ENCODE results near the gene CCL7.

The CCL7 gene

DNA sequence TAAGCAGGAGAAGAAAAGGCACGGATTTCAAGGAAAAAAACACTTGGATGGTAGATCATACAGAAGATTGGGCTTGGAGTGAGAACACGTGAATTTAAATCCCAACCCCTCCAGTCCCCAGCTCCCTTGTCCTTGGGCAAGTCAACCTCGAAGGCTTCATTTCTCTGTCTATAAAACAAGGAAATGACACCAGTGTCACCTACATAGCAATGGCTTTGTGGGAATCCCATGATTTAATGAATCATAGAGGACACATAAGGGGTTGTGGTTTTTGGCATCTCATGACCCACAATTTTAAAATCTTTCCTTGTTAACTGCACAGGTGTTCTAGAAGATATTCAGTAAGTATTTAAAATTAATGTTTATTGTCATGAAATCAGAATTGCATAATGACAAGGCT, 23.1 kb upstream of the CCL7 start:
- DNase-seq (ENCODE audit: low spot score) = no peak

DNA sequence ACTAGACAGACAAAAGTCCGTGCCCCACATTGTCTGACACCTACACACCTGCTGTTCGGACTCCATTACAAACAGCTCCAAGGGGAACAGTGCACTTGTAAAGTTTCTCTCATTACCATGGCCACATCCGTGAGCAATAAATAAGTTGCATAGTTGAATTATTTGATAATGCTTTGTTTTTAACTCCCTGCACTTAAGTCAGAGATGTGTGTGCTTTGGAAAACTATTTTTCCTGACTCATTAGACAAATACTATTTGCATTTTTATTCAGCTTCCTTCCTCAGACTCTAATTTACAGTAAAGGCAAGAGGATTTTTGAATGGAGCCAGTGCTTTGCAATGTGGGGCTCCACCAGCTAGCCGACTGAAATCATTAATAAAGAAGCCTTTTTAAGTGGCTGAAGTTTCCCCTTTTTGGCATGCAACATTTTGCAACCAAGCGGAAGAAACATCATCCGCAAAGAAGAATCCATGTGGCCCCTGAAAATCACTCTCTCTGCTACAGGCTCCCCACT, 21.5 kb upstream of the CCL7 start:
- DNase-seq (ENCODE audit: low spot score) = no peak

DNA sequence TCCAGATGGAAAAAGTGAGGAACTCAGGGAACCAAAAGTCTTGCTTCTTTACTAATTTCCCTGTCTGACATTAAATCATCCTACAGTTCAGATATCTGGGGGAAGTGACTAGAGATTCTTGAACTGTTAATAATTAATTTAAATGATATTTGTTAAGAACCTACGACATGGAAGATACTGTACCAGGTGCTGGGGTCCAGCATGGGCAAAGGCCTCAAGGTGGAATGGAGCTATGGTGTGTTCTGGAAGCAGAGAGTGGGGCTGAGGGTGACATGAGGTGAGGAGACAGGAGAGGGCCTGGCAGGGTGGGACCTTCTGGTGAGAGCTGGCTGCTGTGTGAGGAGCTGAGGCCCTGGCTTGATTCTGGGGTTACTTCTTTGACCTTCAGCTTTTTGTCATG, 21.0 kb upstream of the CCL7 start:
- DNase-seq (ENCODE audit: low spot score) = no peak

DNA sequence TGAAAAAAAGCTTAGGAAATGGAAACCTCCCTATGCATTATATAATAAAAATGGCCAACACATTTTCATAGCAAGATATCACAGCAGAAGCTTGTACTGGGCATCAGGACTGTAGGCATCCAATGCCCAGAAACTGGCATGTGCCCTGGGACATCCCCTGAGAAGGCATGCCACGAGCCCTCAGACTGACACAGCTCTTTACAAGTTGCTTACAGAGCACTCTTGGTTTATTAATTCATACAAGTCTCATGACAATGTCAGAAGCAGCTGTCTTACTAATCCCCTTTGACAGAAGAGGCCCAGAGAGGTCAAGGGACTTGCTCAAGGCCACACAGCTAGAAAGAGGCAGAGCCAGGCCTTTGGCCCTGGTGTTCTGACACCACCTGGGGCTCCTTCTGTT, 20.5 kb upstream of the CCL7 start:
- no peak for DNase-seq (ENCODE audit: low spot score)

DNA sequence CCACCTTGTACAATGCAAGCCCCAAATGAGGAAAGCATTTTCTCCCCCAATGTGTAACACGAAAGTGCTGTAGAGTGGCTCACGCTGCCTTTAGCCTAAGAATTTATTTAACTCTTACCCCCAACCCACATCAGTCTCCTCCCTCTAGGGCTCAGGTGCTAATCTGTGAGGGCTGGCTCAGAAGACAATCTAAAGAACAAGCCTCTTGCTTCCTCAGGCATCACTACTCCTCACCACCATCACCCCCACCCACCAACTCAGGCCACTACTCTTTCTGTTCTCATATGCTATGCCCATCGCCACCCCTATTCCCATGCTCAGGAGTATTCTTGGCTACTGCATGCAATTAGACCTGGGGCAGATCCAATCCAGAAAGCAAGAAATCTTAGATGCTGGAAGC, 18.8 kb upstream of the CCL7 start:
- no peak for DNase-seq (ENCODE audit: low spot score)

DNA sequence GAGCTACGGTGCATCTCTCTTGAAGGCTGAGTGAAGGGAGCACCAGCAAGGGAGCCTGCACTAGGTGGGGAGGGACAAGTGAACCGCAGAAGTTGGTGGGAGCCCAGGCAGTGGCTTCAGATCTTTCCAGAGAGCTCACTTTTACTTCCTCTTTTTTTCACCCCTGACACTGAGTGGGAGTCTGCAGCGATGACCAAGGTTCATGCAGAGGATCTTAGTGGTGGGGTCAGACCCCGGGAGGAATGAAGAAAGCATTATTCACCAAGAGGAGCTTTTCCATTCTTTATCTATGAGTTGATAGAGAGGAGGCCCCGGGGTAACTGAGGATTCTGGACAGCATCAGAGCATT, 18.0 kb upstream of the CCL7 start:
- no peak for DNase-seq (ENCODE audit: low spot score)

DNA sequence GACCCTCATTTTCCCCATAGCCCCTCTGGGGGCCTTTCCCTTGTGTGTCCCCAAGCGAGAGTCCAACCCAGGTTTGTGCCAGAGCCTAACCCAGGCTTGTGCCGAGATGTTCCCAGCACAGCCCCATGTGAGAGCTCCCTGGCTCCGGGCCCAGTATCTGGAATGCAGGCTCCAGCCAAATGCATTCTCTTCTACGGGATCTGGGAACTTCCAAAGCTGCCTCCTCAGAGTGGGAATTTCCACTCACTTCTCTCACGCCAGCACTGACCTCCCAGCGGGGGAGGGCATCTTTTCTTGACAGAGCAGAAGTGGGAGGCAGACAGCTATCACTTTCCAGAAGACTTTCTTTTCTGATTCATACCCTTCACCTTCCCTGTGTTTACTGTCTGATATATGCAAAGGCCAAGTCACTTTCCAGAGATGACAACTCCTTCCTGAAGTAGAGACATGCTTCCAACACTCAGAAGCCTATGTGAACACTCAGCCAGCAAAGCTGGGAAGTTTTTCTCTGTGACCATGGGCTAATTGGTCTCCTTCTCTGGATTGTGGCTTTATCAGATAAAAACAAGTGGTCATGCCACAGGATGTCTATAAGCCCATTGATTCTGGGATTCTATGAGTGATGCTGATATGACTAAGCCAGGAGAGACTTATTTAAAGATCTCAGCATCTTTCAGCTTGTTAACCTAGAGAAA, 17.4 kb upstream of the CCL7 start:
- peak; percentile 77 for DNase-seq (ENCODE audit: low spot score)

DNA sequence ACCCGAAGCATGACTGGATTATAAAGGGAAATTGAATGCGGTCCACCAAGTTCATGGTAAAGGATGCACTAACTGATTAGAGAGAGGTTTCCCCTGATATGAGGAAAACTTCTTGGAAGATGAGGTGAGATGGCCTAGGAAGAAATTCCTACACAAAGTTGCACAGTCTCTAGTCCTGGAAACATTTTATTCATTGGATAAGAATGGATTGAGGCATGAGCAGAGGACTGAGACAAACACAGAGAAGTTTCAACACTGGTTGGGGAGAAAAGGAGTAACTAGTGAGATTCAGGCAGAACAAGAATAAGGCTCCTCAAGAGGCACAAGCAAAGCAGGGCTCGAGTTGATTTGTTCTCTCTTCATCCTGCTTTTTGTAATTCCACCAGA, 16.9 kb upstream of the CCL7 start:
- no peak for DNase-seq (ENCODE audit: low spot score)

DNA sequence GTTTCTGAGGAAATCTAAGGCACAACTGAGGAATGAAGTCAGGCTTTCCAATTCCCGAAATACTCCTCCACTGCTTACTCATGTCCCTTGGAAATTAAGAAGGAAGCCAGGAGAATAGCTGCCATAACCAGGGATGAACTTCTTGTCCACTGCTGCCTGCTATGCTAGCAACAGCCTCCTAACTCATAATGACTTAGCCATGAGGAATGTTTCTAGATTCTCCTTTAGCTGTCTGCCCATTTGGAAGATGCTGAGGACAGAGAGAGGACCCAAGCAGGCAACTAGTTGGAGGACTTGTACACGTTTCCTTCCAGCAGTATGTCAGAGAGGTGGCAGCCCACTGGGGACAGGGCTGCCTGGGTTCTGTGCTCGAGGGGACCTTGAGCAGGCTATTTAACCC, 15.9 kb upstream of the CCL7 start:
- peak; percentile 73 for DNase-seq (ENCODE audit: low spot score)

DNA sequence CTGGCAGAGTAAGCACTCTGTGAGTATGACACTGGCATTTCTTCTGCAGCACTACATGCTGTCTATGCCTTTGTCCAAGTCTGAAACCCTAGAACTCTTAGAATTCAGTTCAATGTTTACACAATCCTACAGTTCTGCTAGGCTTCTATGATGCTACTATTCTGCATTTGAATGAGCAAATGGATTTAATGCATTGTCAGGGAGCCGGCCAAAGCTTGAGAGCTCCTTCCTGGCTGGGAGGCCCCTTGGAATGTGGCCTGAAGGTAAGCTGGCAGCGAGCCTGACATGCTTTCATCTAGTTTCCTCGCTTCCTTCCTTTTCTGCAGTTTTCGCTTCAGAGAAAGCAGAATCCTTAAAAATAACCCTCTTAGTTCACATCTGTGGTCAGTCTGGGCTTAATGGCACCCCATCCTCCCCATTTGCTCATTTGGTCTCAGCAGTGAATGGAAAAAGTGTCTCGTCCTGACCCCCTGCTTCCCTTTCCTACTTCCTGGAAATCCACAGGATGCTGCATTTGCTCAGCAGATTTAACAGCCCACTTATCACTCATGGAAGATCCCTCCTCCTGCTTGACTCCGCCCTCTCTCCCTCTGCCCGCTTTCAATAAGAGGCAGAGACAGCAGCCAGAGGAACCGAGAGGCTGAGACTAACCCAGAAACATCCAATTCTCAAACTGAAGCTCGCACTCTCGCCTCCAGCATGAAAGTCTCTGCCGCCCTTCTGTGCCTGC, 15.2 kb upstream of the CCL7 start, which contains the start of gene CCL2:
Gene CCL2, plus strand, starts transcription at position 635 of the 730 bp plus-strand sequence. Its CDS starts 65 bp downstream, at position 700.
- DNase-seq (ENCODE audit: low spot score) = peak; percentile 31

DNA sequence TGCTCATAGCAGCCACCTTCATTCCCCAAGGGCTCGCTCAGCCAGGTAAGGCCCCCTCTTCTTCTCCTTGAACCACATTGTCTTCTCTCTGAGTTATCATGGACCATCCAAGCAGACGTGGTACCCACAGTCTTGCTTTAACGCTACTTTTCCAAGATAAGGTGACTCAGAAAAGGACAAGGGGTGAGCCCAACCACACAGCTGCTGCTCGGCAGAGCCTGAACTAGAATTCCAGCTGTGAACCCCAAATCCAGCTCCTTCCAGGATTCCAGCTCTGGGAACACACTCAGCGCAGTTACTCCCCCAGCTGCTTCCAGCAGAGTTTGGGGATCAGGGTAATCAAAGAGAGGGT, 14.7 kb upstream of the CCL7 start:
- DNase-seq (ENCODE audit: low spot score) = no peak

DNA sequence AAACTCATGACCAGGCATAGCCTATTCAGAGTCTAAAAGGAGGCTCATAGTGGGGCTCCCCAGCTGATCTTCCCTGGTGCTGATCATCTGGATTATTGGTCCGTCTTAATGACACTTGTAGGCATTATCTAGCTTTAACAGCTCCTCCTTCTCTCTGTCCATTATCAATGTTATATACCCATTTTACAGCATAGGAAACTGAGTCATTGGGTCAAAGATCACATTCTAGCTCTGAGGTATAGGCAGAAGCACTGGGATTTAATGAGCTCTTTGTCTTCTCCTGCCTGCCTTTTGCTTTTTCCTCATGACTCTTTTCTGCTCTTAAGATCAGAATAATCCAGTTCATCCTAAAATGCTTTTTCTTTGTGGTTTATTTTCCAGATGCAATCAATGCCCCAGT, 14.2 kb upstream of the CCL7 start:
- DNase-seq (ENCODE audit: low spot score) = no peak

DNA sequence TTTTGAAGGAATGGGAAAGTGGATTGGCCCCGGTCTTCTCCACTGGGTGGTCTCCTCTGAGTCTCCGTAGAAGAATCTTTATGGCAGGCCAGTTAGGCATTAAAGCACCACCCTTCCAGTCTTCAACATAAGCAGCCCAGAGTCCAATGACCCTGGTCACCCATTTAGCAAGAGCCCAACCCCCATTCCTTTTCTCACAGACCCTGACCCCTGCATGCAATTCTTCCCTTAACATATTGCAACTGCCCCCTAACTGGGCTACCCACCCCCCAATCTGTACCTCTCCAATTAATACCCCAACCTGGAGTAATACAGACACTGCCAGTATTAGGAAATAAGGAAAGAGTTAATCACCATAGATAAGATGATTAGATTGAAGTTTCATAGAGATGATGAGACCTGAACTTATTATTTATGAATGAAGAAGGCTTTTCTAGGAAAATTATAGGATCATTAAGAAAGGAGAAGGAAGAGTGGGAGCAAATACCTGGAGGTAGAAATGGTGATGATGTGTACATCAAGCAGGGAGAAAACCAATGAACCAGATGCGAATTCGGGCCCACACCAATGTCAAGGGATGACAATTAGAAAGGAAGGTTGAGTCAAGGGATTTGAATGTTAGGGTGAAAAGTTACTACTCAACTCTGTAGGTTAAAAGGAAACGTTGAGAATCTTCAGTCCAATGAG, 12.6 kb upstream of the CCL7 start:
- no peak for DNase-seq (ENCODE audit: low spot score)

DNA sequence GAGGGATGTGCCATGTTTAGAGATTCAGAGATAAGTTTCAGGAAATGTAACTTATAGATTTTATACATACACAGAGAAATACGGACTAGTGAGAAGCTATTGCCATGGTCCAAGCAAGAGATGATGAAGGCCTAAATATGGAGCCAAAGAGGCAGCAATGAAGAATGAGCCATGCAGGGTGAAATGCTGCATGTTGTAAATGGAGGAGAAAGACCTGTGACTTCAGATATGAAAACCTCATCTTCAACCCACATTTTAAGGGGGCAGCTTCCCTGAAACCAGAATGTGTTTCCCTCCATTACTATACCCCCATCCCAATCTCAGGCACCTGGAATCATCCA, 12.1 kb upstream of the CCL7 start:
- no peak for DNase-seq (ENCODE audit: low spot score)

DNA sequence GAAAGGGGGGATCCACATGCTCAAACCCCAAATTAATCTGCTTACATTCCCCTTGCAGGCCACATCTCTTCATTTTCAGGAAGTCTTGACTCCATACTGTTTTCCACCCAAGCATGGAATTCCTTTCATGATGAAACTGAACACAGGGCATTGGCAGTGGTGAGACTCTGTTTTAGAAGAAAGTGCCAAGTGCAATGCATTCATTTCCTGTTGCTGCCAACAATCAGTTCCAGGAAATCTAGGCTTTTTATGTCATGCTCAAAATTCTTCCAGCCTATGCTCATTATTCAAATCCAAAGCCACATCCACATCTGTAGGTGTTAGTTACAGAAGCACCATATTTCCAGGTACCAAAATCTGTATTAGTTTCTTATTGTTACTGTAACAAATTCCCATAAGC, 10.9 kb upstream of the CCL7 start:
- DNase-seq (ENCODE audit: low spot score) = peak; percentile 27

DNA sequence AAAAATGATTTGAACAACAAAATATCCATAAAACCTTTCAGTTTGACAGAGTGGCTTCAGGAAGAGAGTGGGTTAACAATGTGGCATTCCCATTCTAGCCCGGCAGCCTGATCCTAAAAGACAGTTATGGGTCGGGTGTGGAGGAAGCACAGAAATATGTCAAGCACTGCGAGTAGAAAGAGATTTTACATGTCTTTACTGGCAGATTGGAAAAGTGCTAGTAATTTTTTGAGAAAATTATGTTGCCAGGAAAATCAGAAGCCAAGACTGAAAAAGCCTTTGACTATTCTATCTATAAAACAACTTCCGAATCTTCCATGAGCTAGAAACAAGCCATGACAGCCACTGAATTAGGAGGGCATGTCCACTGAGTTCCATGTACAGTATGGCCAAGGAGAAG, 9.2 kb upstream of the CCL7 start:
- DNase-seq (ENCODE audit: low spot score) = no peak

DNA sequence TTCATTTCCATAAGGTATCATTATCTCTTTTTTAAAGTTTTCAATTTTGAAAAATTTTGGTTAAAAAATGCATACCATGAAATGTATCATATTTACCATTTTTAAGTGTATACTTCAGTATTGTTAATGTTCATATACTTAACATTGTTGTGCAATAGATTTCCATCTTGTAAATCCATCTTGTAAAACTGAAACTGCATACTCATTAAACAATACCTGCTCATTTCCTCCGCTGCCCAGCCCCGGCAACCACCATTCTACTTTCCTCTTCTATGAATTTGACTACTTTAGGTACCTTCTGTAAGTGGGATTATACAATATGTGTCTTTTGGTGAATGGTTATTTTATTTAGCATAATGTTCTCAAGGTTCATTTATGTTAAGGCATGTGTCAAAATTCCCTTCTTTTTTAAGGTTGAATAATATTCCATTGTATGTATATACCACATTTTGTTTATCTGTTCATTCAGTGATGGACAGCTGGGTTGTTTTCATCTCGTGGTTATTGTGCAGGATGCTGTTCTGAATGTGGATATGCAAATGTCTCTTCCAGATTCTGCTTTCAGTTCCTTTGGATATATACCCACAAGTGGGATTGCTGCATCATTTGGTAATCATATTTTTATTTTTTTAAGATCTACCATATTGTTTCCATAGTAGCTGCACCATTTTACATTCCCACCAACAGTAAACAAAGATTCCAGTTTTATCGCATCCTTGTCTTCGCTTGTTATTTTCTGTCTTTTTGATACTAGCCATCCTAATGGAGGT, 8.3 kb upstream of the CCL7 start:
- no peak for DNase-seq (ENCODE audit: low spot score)

DNA sequence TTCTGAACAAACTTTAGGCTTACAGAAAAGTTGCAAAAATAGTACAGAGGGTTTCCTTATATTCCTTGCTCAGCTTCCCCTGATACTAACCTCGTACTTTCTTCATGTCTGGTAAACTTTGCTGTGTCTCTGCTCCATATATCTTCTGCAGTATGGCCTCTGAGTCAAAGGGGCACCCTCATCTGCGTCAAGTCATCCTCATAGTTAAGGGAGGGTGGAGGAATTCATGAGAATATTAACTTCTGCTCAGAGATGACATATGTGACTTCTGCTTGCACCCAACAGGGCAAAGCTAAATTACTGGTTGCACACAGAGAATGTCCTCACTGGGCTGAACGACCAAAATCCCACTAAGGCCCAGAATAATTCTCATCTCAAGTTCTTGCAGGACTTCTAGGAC, 4.3 kb upstream of the CCL7 start:
- DNase-seq (ENCODE audit: low spot score) = no peak

DNA sequence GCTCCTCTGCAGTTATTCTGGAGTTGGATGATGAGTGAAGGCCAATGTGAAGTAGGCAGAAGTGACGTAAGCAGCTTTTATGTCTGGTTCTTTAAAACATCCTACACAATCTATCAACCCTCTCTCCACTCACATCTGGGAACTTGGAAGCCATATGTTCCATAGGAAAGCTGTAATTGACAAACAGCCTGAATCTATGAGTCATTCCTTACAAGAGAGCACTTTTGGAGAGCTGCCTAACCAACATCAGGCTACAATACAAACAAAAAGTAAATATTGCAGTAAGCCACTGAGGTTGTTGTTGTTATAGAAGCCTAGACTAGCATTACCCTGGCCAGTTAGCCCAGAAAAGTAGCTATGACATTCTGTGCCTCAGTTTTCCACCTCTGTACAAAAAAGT, 5.9 kb downstream of the CCL7 start:
- peak; percentile 12 for DNase-seq (ENCODE audit: low spot score)

DNA sequence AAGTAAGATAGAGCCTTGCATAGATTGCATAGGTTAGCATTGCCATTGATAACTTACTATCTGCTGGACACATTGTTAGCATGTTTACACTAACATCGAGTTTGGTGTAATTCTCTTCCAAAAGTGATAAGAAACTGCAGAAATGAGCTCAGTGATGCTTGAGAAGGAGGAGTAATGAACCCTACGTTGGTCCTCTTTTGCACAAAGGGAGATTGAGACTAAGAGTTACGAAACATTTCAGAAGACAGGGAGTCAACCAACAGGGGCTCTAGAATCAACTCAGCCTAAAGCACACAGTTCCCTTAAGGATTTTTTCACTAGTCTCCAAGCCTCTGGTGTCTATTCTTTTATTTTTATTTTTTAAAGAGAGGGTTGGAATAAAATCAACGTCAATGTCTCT, 6.8 kb downstream of the CCL7 start:
- no peak for DNase-seq (ENCODE audit: low spot score)

DNA sequence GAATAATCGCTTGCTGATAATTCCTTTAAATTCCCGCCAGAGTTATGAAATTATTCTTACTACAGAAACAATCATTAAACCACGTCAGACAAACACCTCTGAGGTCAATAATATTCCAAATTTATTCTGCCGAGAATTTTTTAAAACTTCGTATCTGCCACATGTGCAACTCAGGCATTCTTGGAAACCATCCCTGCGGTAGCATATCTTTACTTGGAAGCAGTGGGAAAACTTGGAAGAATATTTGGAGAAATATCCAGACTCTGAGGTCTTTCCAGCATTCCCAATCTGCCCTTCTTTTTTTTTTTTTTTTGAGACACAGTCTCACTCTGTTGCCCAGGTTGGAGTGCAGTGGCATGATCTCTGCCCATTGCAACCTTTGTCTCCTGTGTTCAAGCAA, 13.6 kb downstream of the CCL7 start:
- no peak for DNase-seq (ENCODE audit: low spot score)

DNA sequence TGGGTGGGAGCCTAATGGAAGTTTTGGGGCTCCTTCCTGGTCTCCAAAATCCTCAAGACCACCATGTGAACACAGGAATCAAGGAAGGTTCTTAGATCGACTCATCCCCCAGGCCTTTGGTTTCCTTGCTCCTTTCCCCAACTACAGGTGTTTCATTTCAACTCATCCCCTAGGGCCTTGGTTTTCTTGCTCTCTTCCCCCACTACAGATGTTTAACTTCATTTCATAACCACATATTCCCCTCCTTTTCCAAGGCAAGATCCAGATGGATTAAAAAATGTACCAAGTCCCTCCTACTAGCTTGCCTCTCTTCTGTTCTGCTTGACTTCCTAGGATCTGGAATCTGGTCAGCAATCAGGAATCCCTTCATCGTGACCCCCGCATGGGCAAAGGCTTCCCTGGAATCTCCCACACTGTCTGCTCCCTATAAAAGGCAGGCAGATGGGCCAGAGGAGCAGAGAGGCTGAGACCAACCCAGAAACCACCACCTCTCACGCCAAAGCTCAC, 15.3 kb downstream of the CCL7 start, which contains the start of gene CCL11:
Gene CCL11, plus strand, starts transcription at position 457 of the 507 bp plus-strand sequence. CDS start 67 bp downstream, outside the sequence.
- no peak for DNase-seq (ENCODE audit: low spot score)

Measured in kidney capillary endothelial cell (primary cell).